WTC11 (cell line): ENCODE data around the gene RPL13. TPM values are rescaled to one million over a fixed set of nuclear protein-coding genes. Genes with fewer than 3 reads are reported as not detected.

Experiments used
- ATAC-seq: fragments of 200-7000 bp; cut with Tn5 transposase; 2 replicates; pipeline ENCODE4 v1.10.0; 2021; ENCODE audit warnings: mild to moderate bottlenecking, moderate library complexity
- CTCF ChIA-PET: fragments of 300-600 bp; sonication (Branson Sonifier 250); formaldehyde crosslinking; loops from one replicate; lab custom pipeline; 2021; ENCODE audit warnings: antibody characterized with exemption; lab: Charles Lee
- POLR2A ChIA-PET: fragments of 350-600 bp; sonication (Branson Sonifier 250); formaldehyde crosslinking; loops from one replicate; lab custom pipeline; 2021; ENCODE audit warnings: antibody characterized with exemption; lab: Charles Lee
- DNase-seq: peaks from one replicate; pipeline ENCODE4 v3.0.0; 2021; ENCODE audit warnings: low spot score
- H3K27ac Mint-ChIP-seq: 2 replicates; pipeline ENCODE4 v1.8.0; 2021; ENCODE audit warnings: mixed read lengths
- H3K27me3 Mint-ChIP-seq: 2 replicates; pipeline ENCODE4 v1.8.0; 2021; ENCODE audit warnings: low read depth, mild to moderate bottlenecking, moderate library complexity, mixed read lengths
- H3K36me3 Mint-ChIP-seq: 2 replicates; pipeline ENCODE4 v1.8.0; 2021; ENCODE audit warnings: mixed read lengths
- H3K4me1 Mint-ChIP-seq: 2 replicates; pipeline ENCODE4 v1.8.0; 2022; ENCODE audit warnings: mixed read lengths
- H3K4me3 Mint-ChIP-seq: 2 replicates; pipeline ENCODE4 v1.8.0; 2021; ENCODE audit warnings: mild to moderate bottlenecking, moderate library complexity, mixed read lengths
- H3K9me3 Mint-ChIP-seq: 2 replicates; pipeline ENCODE4 v1.8.0; 2021; ENCODE audit warnings: mixed read lengths
- ATF6 ChIP-seq: sonication (generic); formaldehyde crosslinking; IDR thresholded peaks from 2 replicates; pipeline ENCODE4 v1.8.1; 2023; ENCODE audit warnings: mild to moderate bottlenecking, missing genetic modification reagents
- ELF4 ChIP-seq: sonication (generic); formaldehyde crosslinking; IDR thresholded peaks from 2 replicates; pipeline ENCODE4 v1.8.1; 2022; ENCODE audit warnings: low read depth, mild to moderate bottlenecking, moderate library complexity, missing genetic modification reagents
- RELA ChIP-seq: sonication (generic); formaldehyde crosslinking; IDR thresholded peaks from 2 replicates; pipeline ENCODE4 v1.8.1; 2022; ENCODE audit warnings: missing genetic modification reagents, mild to moderate bottlenecking, borderline replicate concordance
- SP1 ChIP-seq: sonication (generic); formaldehyde crosslinking; conservative IDR thresholded peaks from 2 replicates; pipeline ENCODE4 v1.8.1; 2022; ENCODE audit warnings: missing genetic modification reagents
- STAT6 ChIP-seq: sonication (generic); formaldehyde crosslinking; conservative IDR thresholded peaks from 2 replicates; pipeline ENCODE4 v1.8.1; 2023; ENCODE audit warnings: mild to moderate bottlenecking, low read depth, missing genetic modification reagents, moderate library complexity
- TEAD1 ChIP-seq: sonication (generic); formaldehyde crosslinking; IDR thresholded peaks from 2 replicates; pipeline ENCODE4 v1.8.0; 2022; ENCODE audit warnings: mild to moderate bottlenecking, missing genetic modification reagents
- TP53 ChIP-seq: sonication (generic); formaldehyde crosslinking; IDR thresholded peaks from 2 replicates; pipeline ENCODE4 v1.8.1; 2023; ENCODE audit warnings: mild to moderate bottlenecking, missing genetic modification reagents
- ZNF232 ChIP-seq: sonication (generic); formaldehyde crosslinking; IDR thresholded peaks from 2 replicates; pipeline ENCODE4 v1.8.0; 2022; ENCODE audit warnings: mild to moderate bottlenecking, missing genetic modification reagents
- ZNF281 ChIP-seq: sonication (generic); formaldehyde crosslinking; IDR thresholded peaks from 2 replicates; pipeline ENCODE4 v1.8.0; 2023; ENCODE audit warnings: mild to moderate bottlenecking, missing genetic modification reagents
- ZNF532 ChIP-seq: fragments of 250-450 bp; sonication (Bioruptor Pico); IDR thresholded peaks from 2 replicates; pipeline ENCODE4 v1.9.0; 2021; ENCODE audit warnings: mild to moderate bottlenecking, borderline replicate concordance
- ZSCAN18 ChIP-seq: fragments of 250-450 bp; sonication (Bioruptor Pico); IDR thresholded peaks from 2 replicates; pipeline ENCODE4 v2.1.2; 2022; ENCODE audit warnings: mild to moderate bottlenecking, moderate library complexity
- total RNA-seq: library from RNA; stranded (reverse); gene quantifications from 3 replicates; pipeline ENCODE4 v1.2.3, GENCODE V29; 2021

Gene RPL13
- total RNA-seq, 1 experiment from 2014 or later, result 2,631 TPM

GRCh38 chr16:89604764-89605163, 44.3 kb downstream of the RPL13 start (continued):
- no peak for TF ChIP-seq ZNF281
- TF ChIP-seq STAT6 (CRISPR knock-in tag), result no peak

- TF ChIP-seq RELA (CRISPR knock-in tag) (no peak), ZSCAN18 (CRISPR knock-in tag) (no peak), ELF4 (CRISPR knock-in tag) (no peak), ZNF532 (CRISPR knock-in tag) (no peak), ATF6 (CRISPR knock-in tag) (no peak), TP53 (no peak), ZNF232 (CRISPR knock-in tag) (no peak), TEAD1 (CRISPR knock-in tag) (no peak), SP1 (CRISPR knock-in tag) (no peak)
- Mint-ChIP-seq H3K27ac (no peak overlapping the region), H3K4me1 (peaks cover 10% of the 10 kb centered on the region), H3K36me3 (no peaks in the 10 kb centered on the region), H3K4me3 (no peak overlapping the region), H3K27me3 (no peaks in the 10 kb centered on the region), H3K9me3 (no peaks in the 10 kb centered on the region)
- ChIA-PET POLR2A (interaction anchor here (0.8 kb wide), 1 partner anchor 52 kb away, joined by 3 read pairs; the partner anchor contains the start of genes CHMP1A and SPATA33), CTCF (interaction anchor here (1.5 kb wide), 1 partner anchor 10 kb away, joined by 4 read pairs; no protein-coding TSS in a partner anchor)
- ATAC-seq (no peak), DNase-seq (no peak)
Observed at GRCh38 chr16:89605186-89605970, 44.9 kb downstream of the RPL13 start.
